GM21360 (cell line): ENCODE results near the gene NIPAL3.
"Not testable (repeated sequence)": the region's sequence is repeated elsewhere in the genome, so short reads cannot be mapped to it uniquely, and the experiment has no call there.

Experiments
- ATAC-seq: cut with Tn5 transposase; IDR thresholded peaks from one replicate; pipeline ENCODE4 v1.9.1; 2021; ENCODE audit warnings: mild to moderate bottlenecking, moderate library complexity; ENCODE audit not compliant: unreplicated experiment

NIPAL3 gene

GRCh38 chr1:24421502-24421901 lies 5.9 kb downstream of the NIPAL3 start:
- ATAC-seq, result no peak

- no peak for ATAC-seq
These were observed 8.6 kb downstream of the NIPAL3 start for GRCh38 chr1:24424207-24424606.

GRCh38 chr1:24424990-24425389 lies 9.4 kb downstream of the NIPAL3 start:
- ATAC-seq, result no peak

- no peak for ATAC-seq
These were observed 9.8 kb downstream of the NIPAL3 start for GRCh38 chr1:24425441-24425840.

- no peak for ATAC-seq
These were observed 10.3 kb downstream of the NIPAL3 start for GRCh38 chr1:24425922-24426321.

- no peak for ATAC-seq
These were observed 11.3 kb downstream of the NIPAL3 start for GRCh38 chr1:24426744-24427544.

- no peak for ATAC-seq
These were observed 11.9 kb downstream of the NIPAL3 start for GRCh38 chr1:24427545-24427862.

GRCh38 chr1:24435782-24436365 lies 20.3 kb downstream of the NIPAL3 start:
- no peak for ATAC-seq

- no peak for ATAC-seq
These were observed 22.2 kb downstream of the NIPAL3 start for GRCh38 chr1:24437631-24438396.

- no peak for ATAC-seq
These were observed 22.9 kb downstream of the NIPAL3 start for GRCh38 chr1:24438423-24438901.

- no peak for ATAC-seq
These were observed 24.8 kb downstream of the NIPAL3 start for GRCh38 chr1:24440436-24440835.

GRCh38 chr1:24441480-24441879 lies 25.9 kb downstream of the NIPAL3 start:
- no peak for ATAC-seq

- no peak for ATAC-seq
These were observed 26.5 kb downstream of the NIPAL3 start for GRCh38 chr1:24441996-24442668.

- ATAC-seq, result no peak
These were observed 27.2 kb downstream of the NIPAL3 start for GRCh38 chr1:24442764-24443163.

- ATAC-seq, result no peak
These were observed 27.6 kb downstream of the NIPAL3 start for GRCh38 chr1:24443241-24443656.

- not testable (repeated sequence) for ATAC-seq
These were observed 30.8 kb downstream of the NIPAL3 start for GRCh38 chr1:24446446-24446845.

- no peak for ATAC-seq
These were observed 34.7 kb downstream of the NIPAL3 start for GRCh38 chr1:24450316-24450715.

GRCh38 chr1:24450857-24451397 lies 35.3 kb downstream of the NIPAL3 start:
- no peak for ATAC-seq

- ATAC-seq, result no peak
These were observed 36.1 kb downstream of the NIPAL3 start for GRCh38 chr1:24451746-24452145.

- no peak for ATAC-seq
These were observed 37.4 kb downstream of the NIPAL3 start for GRCh38 chr1:24452922-24453485.

- ATAC-seq, result no peak
These were observed 39.1 kb downstream of the NIPAL3 start for GRCh38 chr1:24454673-24455072.
